ENCODE measurements around the gene SDK1.

Gene SDK1

GRCh38 chr7:3332308-3332707 lies 31.3 kb downstream of the SDK1 start:
- DNase-seq: no peak
- Histone ChIP-seq H3K4me1 (no peaks in the 10 kb centered on the region), H3K27me3 (no peaks in the 10 kb centered on the region; the same call in 1 of the 2 replicates), H3K4me3 (ENCODE audit: low read depth, low read length) (no peak overlapping the region), H3K36me3 (no peaks in the 10 kb centered on the region), H3K9me3 (no peaks in the 10 kb centered on the region; the same call in 1 of the 2 replicates)
- TF ChIP-seq CTCF (IDR thresholded peaks at IDR 0.05; ENCODE audit: low read depth, low read length): no peak

DNA sequence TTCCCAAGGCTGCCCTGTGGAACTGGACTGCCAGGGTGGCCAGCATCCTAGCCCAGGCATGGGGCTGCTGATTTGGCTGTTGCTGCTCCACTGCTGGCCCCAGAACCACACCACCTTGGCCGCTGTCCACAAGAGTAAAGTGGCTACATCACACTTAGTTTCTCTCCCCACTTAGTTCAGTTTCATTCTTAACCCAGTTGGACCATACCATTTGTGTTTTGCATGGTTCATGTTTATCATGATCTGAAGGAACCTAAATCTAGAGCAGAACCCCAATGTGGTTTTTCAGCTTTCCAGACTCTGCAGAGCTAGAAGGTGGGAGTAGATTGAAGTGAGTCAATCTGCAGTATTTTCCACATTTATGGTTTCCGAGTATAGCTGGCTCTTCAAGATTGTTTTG lies 32.8 kb downstream of the SDK1 start:
- H3K4me1 ChIP-seq: no peaks in the 10 kb centered on the region
- no peaks in the 10 kb centered on the region; the same call in 1 of the 2 replicates for H3K27me3 ChIP-seq
- no peaks in the 10 kb centered on the region; the same call in 1 of the 2 replicates for H3K9me3 ChIP-seq
- TF ChIP-seq CTCF (IDR thresholded peaks at IDR 0.05; ENCODE audit: low read depth, low read length): no peak
- H3K4me3 ChIP-seq (ENCODE audit: low read depth, low read length): no peak overlapping the region
- DNase-seq: no peak
- H3K36me3 ChIP-seq: no peaks in the 10 kb centered on the region

DNA sequence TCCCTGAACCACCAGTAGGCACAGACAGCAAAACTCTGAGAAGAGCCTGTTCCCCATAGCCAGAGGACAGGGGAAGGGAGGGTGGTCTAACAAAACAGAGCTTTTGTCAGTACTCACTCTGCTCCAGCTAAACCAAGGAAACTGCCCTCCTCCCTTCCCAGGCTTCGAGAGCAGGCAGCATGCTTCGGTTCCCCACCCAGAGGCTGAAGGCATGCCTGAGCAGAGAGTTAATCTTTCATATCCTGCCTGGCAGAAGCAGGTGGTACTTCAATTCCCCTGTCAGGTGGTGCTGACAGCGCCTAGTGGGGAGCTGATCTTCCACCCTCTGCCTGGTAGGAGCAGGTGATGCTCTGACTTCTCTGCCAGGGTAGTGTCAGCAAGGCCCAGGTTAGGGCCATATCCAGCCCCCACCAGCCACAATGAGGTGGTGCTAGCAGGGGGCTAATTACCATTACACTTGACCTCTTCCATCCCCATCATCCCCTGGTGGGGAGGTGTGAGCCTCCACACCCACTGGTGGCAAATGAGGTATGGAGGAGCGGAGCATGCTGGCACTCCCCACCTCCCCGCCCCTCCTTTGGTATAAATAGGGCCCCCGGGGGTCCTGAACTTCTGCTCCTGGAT lies 35.1 kb downstream of the SDK1 start:
- H3K36me3 ChIP-seq: no peaks in the 10 kb centered on the region
- H3K9me3 ChIP-seq: no peaks in the 10 kb centered on the region; the same call in 1 of the 2 replicates
- no peak for DNase-seq
- H3K27me3 ChIP-seq: no peaks in the 10 kb centered on the region
- no peak for TF ChIP-seq CTCF (IDR thresholded peaks at IDR 0.05; ENCODE audit: low read depth, low read length)
- no peak overlapping the region for H3K4me3 ChIP-seq (ENCODE audit: low read depth, low read length)
- no peaks in the 10 kb centered on the region for H3K4me1 ChIP-seq

- TF ChIP-seq CTCF (IDR thresholded peaks at IDR 0.05; ENCODE audit: low read depth, low read length): no peak
- no peaks in the 10 kb centered on the region for H3K4me1 ChIP-seq
- H3K27me3 ChIP-seq: no peaks in the 10 kb centered on the region
- no peaks in the 10 kb centered on the region for H3K9me3 ChIP-seq
- DNase-seq: no peak
- H3K4me3 ChIP-seq (ENCODE audit: low read depth, low read length): no peak overlapping the region
- no peaks in the 10 kb centered on the region for H3K36me3 ChIP-seq
These were observed 37.1 kb downstream of the SDK1 start for GRCh38 chr7:3338161-3338560.

DNA sequence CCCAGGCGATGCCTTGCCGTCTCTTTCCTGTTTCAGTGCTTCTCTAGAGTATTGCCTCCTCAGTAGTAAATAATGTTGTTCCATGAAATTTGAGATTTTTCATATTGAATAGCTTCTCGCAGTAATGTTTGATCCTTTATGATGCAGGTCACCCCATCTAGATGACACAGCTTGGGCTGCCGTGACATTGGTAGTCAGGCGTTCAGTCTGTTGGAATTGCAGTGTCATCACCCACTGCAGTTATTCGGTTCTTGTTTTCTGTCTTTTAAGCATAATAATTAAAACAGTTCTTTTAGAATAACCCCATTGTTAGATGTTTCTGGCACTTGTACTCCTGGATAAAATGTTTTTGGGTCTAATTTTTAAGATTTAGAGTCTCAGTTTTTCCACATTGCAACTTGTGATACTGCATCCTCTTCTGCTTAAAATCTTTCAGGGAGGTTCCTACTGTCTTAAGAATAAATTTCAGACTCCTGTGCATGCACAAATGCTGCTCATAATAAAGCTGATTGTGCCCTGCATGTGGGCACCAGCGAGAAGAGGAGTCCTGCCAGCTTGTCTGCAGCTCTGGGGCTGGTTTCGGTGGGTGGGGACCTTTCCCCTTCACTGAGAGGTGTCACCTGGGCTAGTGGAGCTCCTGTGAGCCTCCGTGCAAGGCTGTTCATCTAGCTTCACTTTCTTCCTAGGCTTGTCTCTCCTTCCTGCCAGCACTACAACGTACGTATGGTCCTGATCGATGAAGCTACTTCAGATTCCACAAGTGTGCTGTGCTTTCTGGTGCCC lies 44.8 kb downstream of the SDK1 start:
- no peaks in the 10 kb centered on the region for H3K27me3 ChIP-seq
- no peaks in the 10 kb centered on the region for H3K36me3 ChIP-seq
- DNase-seq: no peak
- no peaks in the 10 kb centered on the region for H3K9me3 ChIP-seq
- H3K4me3 ChIP-seq (ENCODE audit: low read depth, low read length): no peak overlapping the region
- no peak for TF ChIP-seq CTCF (IDR thresholded peaks at IDR 0.05; ENCODE audit: low read depth, low read length)
- H3K4me1 ChIP-seq: no peaks in the 10 kb centered on the region

- Histone ChIP-seq H3K27me3 (no peaks in the 10 kb centered on the region; the same call in 1 of the 2 replicates), H3K4me3 (ENCODE audit: low read depth, low read length) (no peak overlapping the region), H3K4me1 (no peaks in the 10 kb centered on the region), H3K36me3 (no peaks in the 10 kb centered on the region), H3K9me3 (no peaks in the 10 kb centered on the region)
- no peak for TF ChIP-seq CTCF (IDR thresholded peaks at IDR 0.05; ENCODE audit: low read depth, low read length)
- DNase-seq: no peak
These were observed 48.1 kb downstream of the SDK1 start for GRCh38 chr7:3349126-3349525.
